Kidney epithelial cell (primary cell): ENCODE measurements around the gene GNG12. TPM values are rescaled to one million over a fixed set of nuclear protein-coding genes. Genes with fewer than 3 reads are reported as not detected.

ENCODE experiments used
- DNase-seq: peaks from one replicate; pipeline ENCODE4 v3.0.0-alpha.2; 2010; ENCODE audit warnings: low read depth
- H3K27me3 ChIP-seq: 2 replicates; pipeline ENCODE4 v1.6.0; 2011; ENCODE audit warnings: low read length; ENCODE audit not compliant: control insufficient read depth, insufficient read depth
- H3K36me3 ChIP-seq: 2 replicates; pipeline ENCODE4 v1.5.1; 2011; ENCODE audit warnings: low read length; ENCODE audit not compliant: control insufficient read depth, insufficient read depth
- H3K4me3 ChIP-seq: 2 replicates; pipeline ENCODE4 v1.5.1; 2011; ENCODE audit warnings: low read depth, mild to moderate bottlenecking, control low read depth, low read length
- total RNA-seq: library from RNA; depleted of rRNA; stranded (reverse); fragments of >200 nt; gene quantifications from 2 replicates; pipeline ENCODE4 v1.2.3, GENCODE V29; 2015
- TF ChIP-seq, protein P1 (sequence below): IDR thresholded peaks from 2 replicates; pipeline ENCODE4 v1.5.1; 2011; ENCODE audit warnings: mild to moderate bottlenecking, moderate library complexity, low read length, control low read depth, inconsistent platforms; ENCODE audit not compliant: insufficient read depth, poor library complexity, severe bottlenecking

GNG12 gene
- total RNA-seq, 1 donor from 2014 or later = 85.7 TPM

- Histone ChIP-seq H3K27me3 (no peaks in the 10 kb centered on the region), H3K4me3 (no peak overlapping the region), H3K36me3 (no peaks in the 10 kb centered on the region)
- TF ChIP-seq, protein P1, sequence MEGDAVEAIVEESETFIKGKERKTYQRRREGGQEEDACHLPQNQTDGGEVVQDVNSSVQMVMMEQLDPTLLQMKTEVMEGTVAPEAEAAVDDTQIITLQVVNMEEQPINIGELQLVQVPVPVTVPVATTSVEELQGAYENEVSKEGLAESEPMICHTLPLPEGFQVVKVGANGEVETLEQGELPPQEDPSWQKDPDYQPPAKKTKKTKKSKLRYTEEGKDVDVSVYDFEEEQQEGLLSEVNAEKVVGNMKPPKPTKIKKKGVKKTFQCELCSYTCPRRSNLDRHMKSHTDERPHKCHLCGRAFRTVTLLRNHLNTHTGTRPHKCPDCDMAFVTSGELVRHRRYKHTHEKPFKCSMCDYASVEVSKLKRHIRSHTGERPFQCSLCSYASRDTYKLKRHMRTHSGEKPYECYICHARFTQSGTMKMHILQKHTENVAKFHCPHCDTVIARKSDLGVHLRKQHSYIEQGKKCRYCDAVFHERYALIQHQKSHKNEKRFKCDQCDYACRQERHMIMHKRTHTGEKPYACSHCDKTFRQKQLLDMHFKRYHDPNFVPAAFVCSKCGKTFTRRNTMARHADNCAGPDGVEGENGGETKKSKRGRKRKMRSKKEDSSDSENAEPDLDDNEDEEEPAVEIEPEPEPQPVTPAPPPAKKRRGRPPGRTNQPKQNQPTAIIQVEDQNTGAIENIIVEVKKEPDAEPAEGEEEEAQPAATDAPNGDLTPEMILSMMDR = no peak
- DNase-seq = no peak
These were observed 156.3 kb downstream of the GNG12 start for GRCh38 chr1:67676946-67677345.

DNA sequence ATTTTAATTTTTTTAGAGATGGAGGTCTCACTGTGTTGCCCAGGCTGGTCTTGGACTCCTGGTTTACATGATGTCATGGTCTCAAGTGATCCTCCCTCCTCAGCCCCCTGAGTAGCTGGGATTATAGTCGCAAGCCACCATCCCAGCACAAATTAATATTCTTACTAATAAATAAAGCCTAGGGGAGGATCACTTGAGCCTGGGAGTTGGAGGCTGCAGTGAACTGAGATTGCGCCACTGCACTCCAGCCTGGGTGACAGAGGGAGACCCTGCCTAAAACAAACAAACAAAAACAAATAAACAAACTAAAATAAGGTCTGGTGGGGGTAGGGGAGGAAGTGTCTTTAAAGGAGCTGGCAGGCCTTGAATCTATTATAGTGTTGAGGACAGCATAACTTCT, 157.0 kb downstream of the GNG12 start:
- Histone ChIP-seq H3K4me3 (no peak overlapping the region), H3K27me3 (no peaks in the 10 kb centered on the region), H3K36me3 (no peaks in the 10 kb centered on the region)
- TF ChIP-seq, protein P1 = no peak
- no peak for DNase-seq

GRCh38 chr1:67675800-67676199, 157.5 kb downstream of the GNG12 start:
- H3K27me3 ChIP-seq = no peaks in the 10 kb centered on the region
- H3K4me3 ChIP-seq = no peak overlapping the region
- TF ChIP-seq, protein P1 = no peak
- DNase-seq = no peak
- no peaks in the 10 kb centered on the region for H3K36me3 ChIP-seq

- no peak overlapping the region for H3K4me3 ChIP-seq
- no peak for DNase-seq
- no peaks in the 10 kb centered on the region for H3K36me3 ChIP-seq
- no peaks in the 10 kb centered on the region for H3K27me3 ChIP-seq
- TF ChIP-seq, protein P1 = no peak
These were observed 158.8 kb downstream of the GNG12 start for GRCh38 chr1:67674260-67675011.

DNA sequence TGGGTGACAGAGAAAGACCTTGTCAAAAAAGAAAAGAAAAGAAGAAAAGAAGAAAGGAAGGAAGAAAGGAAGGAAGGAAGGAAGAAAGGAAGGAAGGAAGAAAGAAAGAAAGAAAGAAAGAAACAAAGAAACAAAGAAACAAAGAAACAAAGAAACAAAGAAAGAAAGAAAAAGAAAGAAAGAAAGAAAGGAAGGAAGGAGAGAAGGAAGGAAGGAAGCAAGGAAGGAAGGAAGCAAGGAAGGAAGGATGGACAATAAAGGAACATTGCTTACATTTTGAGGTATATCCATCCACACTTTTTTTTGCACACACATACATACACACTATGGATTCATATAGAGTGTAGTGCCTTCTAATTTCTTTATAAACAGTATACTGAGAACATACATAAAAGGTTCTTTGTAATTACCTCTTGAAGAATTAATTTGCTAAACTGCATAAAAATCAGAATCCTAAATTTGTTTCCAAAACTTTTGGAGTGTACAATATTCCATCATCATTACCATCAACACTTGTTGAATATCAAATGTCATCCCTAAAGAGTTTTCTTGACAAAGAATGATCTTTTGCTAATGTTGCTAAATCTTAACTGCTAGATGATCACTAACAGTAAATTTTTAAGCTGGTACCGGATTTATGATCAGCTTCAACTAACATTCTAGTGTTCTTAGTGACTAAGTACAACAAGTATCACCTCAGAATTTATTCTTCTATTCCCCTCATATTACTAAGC, 159.6 kb downstream of the GNG12 start:
- TF ChIP-seq, protein P1 = no peak
- Histone ChIP-seq H3K36me3 (no peaks in the 10 kb centered on the region), H3K4me3 (no peak overlapping the region), H3K27me3 (no peaks in the 10 kb centered on the region)
- no peak for DNase-seq
